Measurements from ENCODE around the gene FBXO24. TPM values are rescaled to one million over a fixed set of nuclear protein-coding genes. Genes with fewer than 3 reads are reported as not detected.

FBXO24 gene
- polyA plus RNA-seq, 1 donor (not counting 4 experiments of a cell fraction or from before 2014, with no cell fraction given), result 0.22 TPM

GRCh38 chr7:100607111-100607510, 21.0 kb downstream of the FBXO24 start:
- H3K4me3 ChIP-seq (ENCODE audit: control insufficient read depth in 2 of 3, extremely low read depth in 1 of 3, insufficient read depth in 2 of 3, low read depth in 1 of 3, low read length in 3 of 3), result no peak overlapping the region
- peaks cover 6% of the 10 kb centered on the region for H3K4me1 ChIP-seq (ENCODE audit: control insufficient read depth, extremely low read depth, insufficient read depth, low read length)
- no peaks in the 10 kb centered on the region for H3K27me3 ChIP-seq (ENCODE audit: control insufficient read depth, extremely low read depth, insufficient read depth, low read length)
- no peak for TF ChIP-seq CTCF (optimal IDR thresholded peaks at IDR 0.05 in 1 of 3, IDR thresholded peaks at IDR 0.05 in 1 of 3, conservative IDR thresholded peaks at IDR 0.05 in 1 of 3; ENCODE audit: extremely low read depth in 1 of 3, insufficient read depth in 2 of 3, low read length in 3 of 3)
- no peak for TF ChIP-seq EZH2 (IDR thresholded peaks at IDR 0.05; ENCODE audit: low read length)
- DNase-seq (ENCODE audit: low read depth, low spot score), result no peak
- no peaks in the 10 kb centered on the region for H3K79me2 ChIP-seq (ENCODE audit: control insufficient read depth, insufficient read depth, low read length)
- no peak overlapping the region for H3K9ac ChIP-seq (ENCODE audit: control insufficient read depth, extremely low read depth, insufficient read depth, low read length)
- FAIRE-seq, result no peak
- no peaks in the 10 kb centered on the region for H3K36me3 ChIP-seq (ENCODE audit: control insufficient read depth in 2 of 2, extremely low read depth in 1 of 2, insufficient read depth in 2 of 2, low read length in 2 of 2)
- no peaks in the 10 kb centered on the region for H3K9me3 ChIP-seq (ENCODE audit: control insufficient read depth, low read depth, low read length)
- dilution Hi-C loops (cut with MboI; ENCODE audit: extremely low pct_ligation_motif_present, low sequenced_read_pairs), result no loop called here
- H3K27ac ChIP-seq (ENCODE audit: control insufficient read depth, insufficient read depth, low read length), result no peak overlapping the region
- no peaks in the 10 kb centered on the region for H4K20me1 ChIP-seq (ENCODE audit: control insufficient read depth, extremely low read depth, insufficient read depth, low read length)
- no peaks in the 10 kb centered on the region for H3K9me1 ChIP-seq (ENCODE audit: control insufficient read depth, extremely low read depth, insufficient read depth, low read length)
- no peak overlapping the region for H3K4me2 ChIP-seq (ENCODE audit: control insufficient read depth, extremely low read depth, insufficient read depth, low read depth, low read length)
- H2AFZ ChIP-seq (ENCODE audit: control insufficient read depth, low read length), result no peak overlapping the region

- TF ChIP-seq EZH2 (IDR thresholded peaks at IDR 0.05; ENCODE audit: low read length), result no peak
- TF ChIP-seq CTCF (optimal IDR thresholded peaks at IDR 0.05 in 1 of 3, IDR thresholded peaks at IDR 0.05 in 1 of 3, conservative IDR thresholded peaks at IDR 0.05 in 1 of 3; ENCODE audit: extremely low read depth in 1 of 3, insufficient read depth in 2 of 3, low read length in 3 of 3), result no peak
- Histone ChIP-seq H3K4me1 (ENCODE audit: control insufficient read depth, extremely low read depth, insufficient read depth, low read length) (peaks cover 14% of the 10 kb centered on the region), H3K4me3 (ENCODE audit: control insufficient read depth in 2 of 3, extremely low read depth in 1 of 3, insufficient read depth in 2 of 3, low read depth in 1 of 3, low read length in 3 of 3) (no peak overlapping the region), H3K9ac (ENCODE audit: control insufficient read depth, extremely low read depth, insufficient read depth, low read length) (no peak overlapping the region), H3K36me3 (ENCODE audit: control insufficient read depth in 2 of 2, extremely low read depth in 1 of 2, insufficient read depth in 2 of 2, low read length in 2 of 2) (no peaks in the 10 kb centered on the region), H3K9me1 (ENCODE audit: control insufficient read depth, extremely low read depth, insufficient read depth, low read length) (no peaks in the 10 kb centered on the region), H3K27ac (ENCODE audit: control insufficient read depth, insufficient read depth, low read length) (no peak overlapping the region), H2AFZ (ENCODE audit: control insufficient read depth, low read length) (no peak overlapping the region), H3K27me3 (ENCODE audit: control insufficient read depth, extremely low read depth, insufficient read depth, low read length) (no peaks in the 10 kb centered on the region), H3K9me3 (ENCODE audit: control insufficient read depth, low read depth, low read length) (no peaks in the 10 kb centered on the region), H3K4me2 (ENCODE audit: control insufficient read depth, extremely low read depth, insufficient read depth, low read depth, low read length) (no peak overlapping the region), H3K79me2 (ENCODE audit: control insufficient read depth, insufficient read depth, low read length) (no peaks in the 10 kb centered on the region), H4K20me1 (ENCODE audit: control insufficient read depth, extremely low read depth, insufficient read depth, low read length) (no peaks in the 10 kb centered on the region)
- dilution Hi-C loops (cut with MboI; ENCODE audit: extremely low pct_ligation_motif_present, low sequenced_read_pairs), result no loop called here
- FAIRE-seq (no peak), DNase-seq (ENCODE audit: low read depth, low spot score) (no peak)
These were observed 23.8 kb downstream of the FBXO24 start for GRCh38 chr7:100609958-100610357.
